Ascending aorta (tissue), 2 donors: ENCODE results near the gene RPL22L1. TPM values are rescaled to one million over a fixed set of nuclear protein-coding genes. Genes with fewer than 3 reads are reported as not detected.

Source experiments
- DNase-seq, 2 donors: peaks; one replicate each; pipeline ENCODE4 v3.0.0-alpha.2; 2019; ENCODE audit warnings: low spot score in 2 of 2
- H3K27ac ChIP-seq, 2 donors: fragments of 200-600 bp; sonication (generic); one replicate each; pipeline ENCODE4 v1.5.1; 2016 to 2017; ENCODE audit warnings: mild to moderate bottlenecking in 1 of 2
- H3K27me3 ChIP-seq: fragments of 200-600 bp; sonication (generic); one replicate; pipeline ENCODE4 v1.5.1; 2017
- H3K36me3 ChIP-seq, 2 donors: fragments of 200-600 bp; sonication (generic); one replicate each; pipeline ENCODE4 v1.5.1; 2016
- H3K4me1 ChIP-seq, 2 donors: fragments of 200-600 bp; sonication (generic); one replicate each; pipeline ENCODE4 v1.5.1; 2016 to 2017; ENCODE audit warnings: mild to moderate bottlenecking in 1 of 2
- H3K4me3 ChIP-seq, 2 donors: fragments of 200-600 bp; sonication (generic); one replicate each; pipeline ENCODE4 v1.5.1; 2016 to 2017; ENCODE audit warnings: mild to moderate bottlenecking in 1 of 2
- H3K9me3 ChIP-seq, 2 donors: fragments of 200-600 bp; sonication (generic); one replicate each; pipeline ENCODE4 v1.5.1; 2016
- CTCF ChIP-seq, 3 experiments: fragments of 200-600 bp in 2 of 3; fragments of 450-650 bp in 1 of 3; sonication (generic) in 2 of 3; IDR thresholded peaks; one replicate each; pipeline ENCODE4 v1.5.1; 2016 to 2019; ENCODE audit warnings: antibody characterized with exemption in 3 of 3, mild to moderate bottlenecking in 1 of 3, moderate library complexity in 1 of 3
- intact Hi-C: fragments of 100-400 bp; cut with DNase I; formaldehyde crosslinking; loops from one replicate; pipeline ENCODE4 v1.15.1; 2023
- total RNA-seq: library from RNA; depleted of rRNA; stranded (reverse); fragments of >200 nt; gene quantifications from one replicate; pipeline ENCODE4 v1.1.0, GENCODE V29; 2016

RPL22L1 gene
- total RNA-seq, 1 donor from 2014 or later, result 39.2 TPM

- intact Hi-C loops, result loop anchor here (10.0 kb wide), 1 partner anchor 550 kb away; no protein-coding TSS in a partner anchor
- no peaks in the 10 kb centered on the region for H3K9me3 ChIP-seq
- no peak for DNase-seq
- no peak for TF ChIP-seq CTCF (IDR thresholded peaks at IDR 0.05)
- H3K4me1 ChIP-seq, result peaks cover 0 to 17% of the 10 kb centered on the region in 2 donors
- H3K27ac ChIP-seq, result no peak overlapping the region
- peaks cover 16 to 29% of the 10 kb centered on the region in 2 donors for H3K36me3 ChIP-seq
- H3K27me3 ChIP-seq, result no peaks in the 10 kb centered on the region
- H3K4me3 ChIP-seq, result no peak overlapping the region
Observed at GRCh38 chr3:170864525-170865208, 5.3 kb downstream of the RPL22L1 start.

- no peaks in the 10 kb centered on the region for H3K27me3 ChIP-seq
- H3K4me3 ChIP-seq, result no peak overlapping the region
- no peak for DNase-seq
- no peak overlapping the region for H3K27ac ChIP-seq
- intact Hi-C loops, result loop anchor here (10.0 kb wide), 1 partner anchor 549 kb away; no protein-coding TSS in a partner anchor
- peaks cover 0 to 13% of the 10 kb centered on the region in 2 donors for H3K4me1 ChIP-seq
- no peaks in the 10 kb centered on the region for H3K9me3 ChIP-seq
- peaks cover 16 to 29% of the 10 kb centered on the region in 2 donors for H3K36me3 ChIP-seq
- no peak for TF ChIP-seq CTCF (IDR thresholded peaks at IDR 0.05)
Observed at GRCh38 chr3:170863816-170864215, 6.2 kb downstream of the RPL22L1 start.

- DNase-seq, result no peak
- no peak for TF ChIP-seq CTCF (IDR thresholded peaks at IDR 0.05)
- H3K36me3 ChIP-seq, result peaks cover 16 to 26% of the 10 kb centered on the region in 2 donors
- peaks cover 0 to 4% of the 10 kb centered on the region in 2 donors for H3K4me1 ChIP-seq
- H3K27ac ChIP-seq, result no peak overlapping the region
- H3K9me3 ChIP-seq, result no peaks in the 10 kb centered on the region
- intact Hi-C loops, result loop anchor here (10.0 kb wide), 1 partner anchor 548 kb away; no protein-coding TSS in a partner anchor
- H3K4me3 ChIP-seq, result no peak overlapping the region
- no peaks in the 10 kb centered on the region for H3K27me3 ChIP-seq
Observed at GRCh38 chr3:170862618-170863374, 7.2 kb downstream of the RPL22L1 start.

GRCh38 chr3:170858599-170858998, 11.4 kb downstream of the RPL22L1 start:
- no peak for TF ChIP-seq CTCF (IDR thresholded peaks at IDR 0.05)
- no peak overlapping the region for H3K4me3 ChIP-seq
- no peaks in the 10 kb centered on the region for H3K27me3 ChIP-seq
- no peak for DNase-seq
- H3K9me3 ChIP-seq, result no peaks in the 10 kb centered on the region
- no peaks in the 10 kb centered on the region for H3K36me3 ChIP-seq
- intact Hi-C loops, result no loop called here
- H3K27ac ChIP-seq, result no peak overlapping the region
- H3K4me1 ChIP-seq, result no peaks in the 10 kb centered on the region

GRCh38 chr3:170852324-170852723, 17.7 kb downstream of the RPL22L1 start:
- H3K9me3 ChIP-seq, result no peaks in the 10 kb centered on the region
- H3K36me3 ChIP-seq, result no peaks in the 10 kb centered on the region
- H3K27me3 ChIP-seq, result no peaks in the 10 kb centered on the region
- no peak for DNase-seq
- H3K4me1 ChIP-seq, result no peaks in the 10 kb centered on the region
- no peak for TF ChIP-seq CTCF (IDR thresholded peaks at IDR 0.05)
- intact Hi-C loops, result no loop called here
- H3K27ac ChIP-seq, result no peak overlapping the region
- no peak overlapping the region for H3K4me3 ChIP-seq
